K562 (cell line): Measurements from ENCODE around the gene GFOD1. TPM values are rescaled to one million over a fixed set of nuclear protein-coding genes. Genes with fewer than 3 reads are reported as not detected.
A peak's percentile ranks its signal among the peaks of the same experiment; 100 is the strongest.

Experiments
- CBFB ChIP-seq: sonication (generic); formaldehyde crosslinking; IDR thresholded peaks from 2 replicates; pipeline ENCODE4 v1.4.0; 2020; ENCODE audit warnings: mild to moderate bottlenecking, missing genetic modification reagents
- CBX1 ChIP-seq: sonication (generic); IDR thresholded peaks from 2 replicates; pipeline ENCODE4 v1.6.1; 2016; ENCODE audit warnings: antibody characterized with exemption, low read depth, mild to moderate bottlenecking
- ESRRB ChIP-seq: fragments of 250-450 bp; sonication (Bioruptor Pico); IDR thresholded peaks from 2 replicates; pipeline ENCODE4 v1.5.0; 2020; ENCODE audit warnings: mild to moderate bottlenecking, moderate library complexity, borderline replicate concordance
- FOXK1 ChIP-seq: sonication (generic); formaldehyde crosslinking; IDR thresholded peaks from 2 replicates; pipeline ENCODE4 v1.8.0; 2022; ENCODE audit warnings: missing genetic modification reagents, mild to moderate bottlenecking, borderline replicate concordance
- GTF2F1 ChIP-seq: IDR thresholded peaks from 2 replicates; pipeline ENCODE4 v1.6.1; 2011; ENCODE audit warnings: low read depth, low read length, improper control_type of control experiment
- LCOR ChIP-seq: sonication (generic); formaldehyde crosslinking; IDR thresholded peaks from 2 replicates; pipeline ENCODE4 v1.8.0; 2022; ENCODE audit warnings: mild to moderate bottlenecking, missing genetic modification reagents
- MAFG ChIP-seq: fragments of 450-650 bp; conservative IDR thresholded peaks from 2 replicates; pipeline ENCODE4 v1.6.1; 2016; ENCODE audit warnings: missing genetic modification characterization, missing compliant biosample characterization
- MYC ChIP-seq, 2 experiments: fragments of 250-450 bp in 1 of 2; sonication (Bioruptor Pico) in 1 of 2; IDR thresholded peaks; 2 replicates each; pipeline versions ENCODE4 v1.5.1 to v1.6.1; 2012 to 2021; ENCODE audit warnings: low read depth in 2 of 2, borderline replicate concordance in 1 of 2, improper control_type of control experiment in 1 of 2, low read length in 1 of 2, mild to moderate bottlenecking in 1 of 2, moderate library complexity in 1 of 2
- SLC30A9 ChIP-seq: fragments of 250-450 bp; sonication (Bioruptor Pico); IDR thresholded peaks from 2 replicates; pipeline ENCODE4 v1.8.0; 2022; ENCODE audit warnings: mild to moderate bottlenecking, moderate library complexity
- SOX6 ChIP-seq: fragments of 450-650 bp; IDR thresholded peaks from 2 replicates; pipeline ENCODE4 v1.6.1; 2014; ENCODE audit warnings: mild to moderate bottlenecking
- ZNF146 ChIP-seq: IDR thresholded peaks from one replicate; pipeline ENCODE4 v1.6.1; 2018; ENCODE audit warnings: missing compliant biosample characterization; ENCODE audit not compliant: unreplicated experiment
- ZNF316 ChIP-seq: fragments of 450-650 bp; IDR thresholded peaks from 2 replicates; pipeline ENCODE4 v1.6.1; 2016
- ZNF561 ChIP-seq: fragments of 450-650 bp; formaldehyde crosslinking; conservative IDR thresholded peaks from 2 replicates; pipeline ENCODE4 v1.4.0; 2020; ENCODE audit warnings: mild to moderate bottlenecking, moderate library complexity
- ZNF707 ChIP-seq: fragments of 250-450 bp; sonication (Bioruptor Pico); conservative IDR thresholded peaks from 2 replicates; pipeline ENCODE4 v1.8.0; 2022; ENCODE audit warnings: inconsistent platforms, mild to moderate bottlenecking, moderate library complexity
- polyA plus RNA-seq, 8 experiments: library from polyadenylated mRNA; depleted of rRNA in 4 of 8; stranded (reverse) in 5 of 8; unstranded in 3 of 8; fragments of >200 nt; fragmentation: Nextera tagmentation in 2 of 8; fragmentation: Illumina TruSeq in 1 of 8; extraction: Ambion mirVana in 2 of 8; extraction: Trizol in 1 of 8; gene quantifications; 2 replicates each; pipeline versions ENCODE4 v1.2.1 to v1.2.3, GENCODE V29; 2011 to 2014; ENCODE audit warnings: inconsistent platforms in 1 of 8, missing spikeins in 1 of 8
- total RNA-seq, 7 experiments: library from RNA; depleted of rRNA in 6 of 7; stranded (reverse); fragments of >200 nt in 6 of 7; fragmentation: Illumina TruSeq in 2 of 7; extraction: Trizol in 2 of 7; gene quantifications; 2 replicates each; pipeline versions ENCODE4 v1.2.1 to v1.2.3, GENCODE V29; 2011 to 2021; ENCODE audit warnings: low replicate concordance in 1 of 7
- TF ChIP-seq, protein P1 (sequence below), 2 experiments: fragments of 450-650 bp in 1 of 2; sonication (generic) in 1 of 2; formaldehyde crosslinking; conservative IDR thresholded peaks; 2 replicates each; pipeline versions ENCODE4 v1.4.0 to v1.8.1; 2020 to 2022; ENCODE audit warnings: mild to moderate bottlenecking in 1 of 2, missing genetic modification reagents in 1 of 2
- TF ChIP-seq, protein P2 (sequence below): sonication (generic); formaldehyde crosslinking; IDR thresholded peaks from 2 replicates; pipeline ENCODE4 v1.8.0; 2022; ENCODE audit warnings: mild to moderate bottlenecking, missing genetic modification reagents, borderline replicate concordance
- TF ChIP-seq, protein P3 (sequence below): fragments of 250-450 bp; sonication (Bioruptor Pico); IDR thresholded peaks from 2 replicates; pipeline ENCODE4 v1.5.0; 2021; ENCODE audit warnings: mild to moderate bottlenecking, borderline replicate concordance
- TF ChIP-seq, protein P4 (sequence below): sonication (generic); formaldehyde crosslinking; IDR thresholded peaks from 2 replicates; pipeline ENCODE4 v1.8.0; 2022; ENCODE audit warnings: missing genetic modification reagents, mild to moderate bottlenecking, borderline replicate concordance

GFOD1 gene
- total and polyA plus RNA-seq, 9 of the 15 experiments (the other 6 are each of a cell fraction or from before 2014, with no cell fraction given), result 3.8 to 12.0 (median 8.2) TPM

DNA sequence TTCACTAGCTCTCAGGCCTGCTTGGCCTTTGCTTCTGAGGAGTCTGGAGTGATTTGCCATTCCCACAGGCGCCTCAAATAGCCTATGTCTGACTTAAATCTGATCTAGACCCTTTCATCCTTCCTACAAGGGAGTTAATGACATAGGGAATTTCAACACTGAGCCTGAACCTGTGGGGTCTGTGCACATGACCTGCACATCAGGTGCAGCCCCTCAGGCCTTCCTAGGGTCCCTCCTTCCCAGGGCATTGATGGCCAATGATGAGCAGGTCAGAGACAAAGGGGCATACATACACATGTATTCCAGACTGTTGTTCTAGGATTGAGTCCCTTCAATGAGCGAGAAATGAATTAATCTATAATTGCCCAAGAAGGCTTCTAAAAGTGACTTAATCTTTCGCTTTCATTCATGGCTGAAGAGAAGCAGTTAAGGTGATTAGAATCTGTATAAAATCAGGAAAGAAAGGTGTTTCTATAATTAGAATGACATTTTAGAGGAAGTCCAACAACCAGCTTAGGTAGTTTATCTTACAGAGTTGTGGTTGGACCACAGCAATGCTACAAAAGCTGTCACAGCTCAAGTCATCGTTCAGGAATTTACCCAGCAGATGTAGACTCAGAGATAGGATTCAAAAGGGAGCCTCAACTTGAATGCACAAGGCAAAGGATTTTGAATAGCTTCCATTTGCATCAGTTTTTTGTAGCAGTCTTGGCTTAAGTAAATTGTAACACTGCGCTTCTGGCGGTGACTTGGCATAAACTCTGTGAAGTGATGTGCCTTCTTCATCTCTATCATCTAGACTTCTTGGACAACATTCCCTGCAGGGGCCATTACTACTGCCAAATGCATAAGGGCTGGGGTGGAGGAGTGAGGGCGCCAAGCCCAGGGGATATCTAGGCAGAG, 132.1 kb downstream of the GFOD1 start (continued):
- TF ChIP-seq, protein P1, sequence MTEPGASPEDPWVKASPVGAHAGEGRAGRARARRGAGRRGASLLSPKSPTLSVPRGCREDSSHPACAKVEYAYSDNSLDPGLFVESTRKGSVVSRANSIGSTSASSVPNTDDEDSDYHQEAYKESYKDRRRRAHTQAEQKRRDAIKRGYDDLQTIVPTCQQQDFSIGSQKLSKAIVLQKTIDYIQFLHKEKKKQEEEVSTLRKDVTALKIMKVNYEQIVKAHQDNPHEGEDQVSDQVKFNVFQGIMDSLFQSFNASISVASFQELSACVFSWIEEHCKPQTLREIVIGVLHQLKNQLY (CRISPR knock-in tag; conservative IDR thresholded peaks at IDR 0.05), result no peak
- TF ChIP-seq CBFB (CRISPR knock-in tag) (peak; percentile 82; the same call in 1 of the 2 replicates), LCOR (CRISPR knock-in tag) (peak; percentile 59; the same call in 1 of the 2 replicates), ZNF316 (peak; percentile 28; the same call in 1 of the 2 replicates), ZNF146 (CRISPR knock-in tag) (no peak), MAFG (tag) (peak; percentile 87), SLC30A9 (no peak), SOX6 (peak; percentile 97), CBX1 (no peak), ZNF707 (CRISPR knock-in tag) (no peak), ZNF561 (CRISPR knock-in tag) (no peak), ESRRB (CRISPR knock-in tag) (no peak), GTF2F1 (no peak), MYC (IDR thresholded peaks at IDR 0.05; ENCODE audit: low read depth, low read length) (0 out of 2 replicates have a peak, but pooled peaks have one; percentile 34), MYC (CRISPR knock-in tag; IDR thresholded peaks at IDR 0.05; ENCODE audit: borderline replicate concordance, low read depth) (no peak), FOXK1 (CRISPR knock-in tag) (no peak)
- TF ChIP-seq, protein P2, sequence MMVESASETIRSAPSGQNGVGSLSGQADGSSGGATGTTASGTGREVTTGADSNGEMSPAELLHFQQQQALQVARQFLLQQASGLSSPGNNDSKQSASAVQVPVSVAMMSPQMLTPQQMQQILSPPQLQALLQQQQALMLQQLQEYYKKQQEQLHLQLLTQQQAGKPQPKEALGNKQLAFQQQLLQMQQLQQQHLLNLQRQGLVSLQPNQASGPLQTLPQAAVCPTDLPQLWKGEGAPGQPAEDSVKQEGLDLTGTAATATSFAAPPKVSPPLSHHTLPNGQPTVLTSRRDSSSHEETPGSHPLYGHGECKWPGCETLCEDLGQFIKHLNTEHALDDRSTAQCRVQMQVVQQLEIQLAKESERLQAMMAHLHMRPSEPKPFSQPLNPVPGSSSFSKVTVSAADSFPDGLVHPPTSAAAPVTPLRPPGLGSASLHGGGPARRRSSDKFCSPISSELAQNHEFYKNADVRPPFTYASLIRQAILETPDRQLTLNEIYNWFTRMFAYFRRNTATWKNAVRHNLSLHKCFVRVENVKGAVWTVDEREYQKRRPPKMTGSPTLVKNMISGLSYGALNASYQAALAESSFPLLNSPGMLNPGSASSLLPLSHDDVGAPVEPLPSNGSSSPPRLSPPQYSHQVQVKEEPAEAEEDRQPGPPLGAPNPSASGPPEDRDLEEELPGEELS (CRISPR knock-in tag), result no peak
- TF ChIP-seq, protein P3, sequence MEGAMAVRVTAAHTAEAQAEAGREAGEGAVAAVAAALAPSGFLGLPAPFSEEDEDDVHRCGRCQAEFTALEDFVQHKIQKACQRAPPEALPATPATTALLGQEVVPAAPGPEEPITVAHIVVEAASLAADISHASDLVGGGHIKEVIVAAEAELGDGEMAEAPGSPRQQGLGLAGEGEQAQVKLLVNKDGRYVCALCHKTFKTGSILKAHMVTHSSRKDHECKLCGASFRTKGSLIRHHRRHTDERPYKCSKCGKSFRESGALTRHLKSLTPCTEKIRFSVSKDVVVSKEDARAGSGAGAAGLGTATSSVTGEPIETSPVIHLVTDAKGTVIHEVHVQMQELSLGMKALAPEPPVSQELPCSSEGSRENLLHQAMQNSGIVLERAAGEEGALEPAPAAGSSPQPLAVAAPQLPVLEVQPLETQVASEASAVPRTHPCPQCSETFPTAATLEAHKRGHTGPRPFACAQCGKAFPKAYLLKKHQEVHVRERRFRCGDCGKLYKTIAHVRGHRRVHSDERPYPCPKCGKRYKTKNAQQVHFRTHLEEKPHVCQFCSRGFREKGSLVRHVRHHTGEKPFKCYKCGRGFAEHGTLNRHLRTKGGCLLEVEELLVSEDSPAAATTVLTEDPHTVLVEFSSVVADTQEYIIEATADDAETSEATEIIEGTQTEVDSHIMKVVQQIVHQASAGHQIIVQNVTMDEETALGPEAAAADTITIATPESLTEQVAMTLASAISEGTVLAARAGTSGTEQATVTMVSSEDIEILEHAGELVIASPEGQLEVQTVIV, result no peak
- TF ChIP-seq, protein P4, sequence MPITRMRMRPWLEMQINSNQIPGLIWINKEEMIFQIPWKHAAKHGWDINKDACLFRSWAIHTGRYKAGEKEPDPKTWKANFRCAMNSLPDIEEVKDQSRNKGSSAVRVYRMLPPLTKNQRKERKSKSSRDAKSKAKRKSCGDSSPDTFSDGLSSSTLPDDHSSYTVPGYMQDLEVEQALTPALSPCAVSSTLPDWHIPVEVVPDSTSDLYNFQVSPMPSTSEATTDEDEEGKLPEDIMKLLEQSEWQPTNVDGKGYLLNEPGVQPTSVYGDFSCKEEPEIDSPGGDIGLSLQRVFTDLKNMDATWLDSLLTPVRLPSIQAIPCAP (CRISPR knock-in tag), result no peak
